ENCODE results near the gene STARD6. TPM values are rescaled to one million over a fixed set of nuclear protein-coding genes. Genes with fewer than 3 reads are reported as not detected.
A peak's percentile ranks its signal among the peaks of the same experiment; 100 is the strongest.
"Not testable (repeated sequence)": the region's sequence is repeated elsewhere in the genome, so short reads cannot be mapped to it uniquely, and the experiment has no call there.

Gene STARD6, protein sequence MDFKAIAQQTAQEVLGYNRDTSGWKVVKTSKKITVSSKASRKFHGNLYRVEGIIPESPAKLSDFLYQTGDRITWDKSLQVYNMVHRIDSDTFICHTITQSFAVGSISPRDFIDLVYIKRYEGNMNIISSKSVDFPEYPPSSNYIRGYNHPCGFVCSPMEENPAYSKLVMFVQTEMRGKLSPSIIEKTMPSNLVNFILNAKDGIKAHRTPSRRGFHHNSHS
- not detected in 2 replicates for total RNA-seq

DNA sequence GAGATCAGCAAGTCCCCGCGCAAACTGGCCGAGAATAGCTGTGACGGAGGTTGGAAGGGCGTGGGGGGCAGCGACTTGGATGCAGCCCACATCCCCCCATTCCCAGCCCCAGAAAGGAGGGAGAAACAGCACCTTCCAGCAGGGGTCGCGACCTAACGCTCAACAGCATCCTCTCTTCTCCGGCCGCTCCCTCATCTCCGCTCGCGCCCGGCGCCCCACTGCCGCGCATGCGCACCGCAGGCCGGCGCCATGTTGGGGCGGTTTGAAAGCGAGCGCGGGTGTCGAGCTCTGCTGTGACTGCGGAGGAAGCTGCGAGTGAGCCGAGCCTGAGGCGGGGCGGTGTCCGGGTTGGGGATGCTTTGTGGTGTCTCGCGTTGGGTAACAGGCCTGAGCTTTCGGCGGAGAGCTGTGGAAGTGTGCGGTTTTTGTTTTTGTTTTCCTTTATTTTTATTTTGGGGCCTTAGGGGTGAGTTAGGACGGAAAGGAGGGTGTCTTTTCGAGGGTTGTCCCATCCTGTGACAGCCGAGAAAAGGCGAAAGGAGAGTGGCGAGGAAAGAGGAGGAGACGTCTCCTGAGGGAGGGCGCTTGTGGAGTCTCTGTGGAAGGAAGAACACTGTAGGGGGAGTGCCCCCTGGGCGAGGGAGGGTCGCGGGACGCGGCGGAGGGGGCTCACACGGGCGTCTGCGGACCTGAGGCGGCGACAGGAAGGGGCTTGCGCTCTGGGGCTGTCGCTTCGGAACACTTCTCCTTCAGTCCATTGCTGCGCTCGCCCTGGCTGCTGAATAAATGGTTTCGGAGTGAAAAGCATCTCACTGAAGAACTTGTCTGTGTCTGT lies at the start of gene STARD6, which contains the start of gene C18orf54:
TSS of gene STARD6 (minus strand) at position 199 of the 835 bp plus-strand sequence. CDS start 3,285 bp downstream, outside the sequence.
TSS of gene C18orf54 (plus strand) at position 247 of the 835 bp plus-strand sequence. CDS start 2,667 bp downstream, outside the sequence.
- DNase-seq (ENCODE audit: extremely low read depth, low read depth, low spot score): no peak

DNA sequence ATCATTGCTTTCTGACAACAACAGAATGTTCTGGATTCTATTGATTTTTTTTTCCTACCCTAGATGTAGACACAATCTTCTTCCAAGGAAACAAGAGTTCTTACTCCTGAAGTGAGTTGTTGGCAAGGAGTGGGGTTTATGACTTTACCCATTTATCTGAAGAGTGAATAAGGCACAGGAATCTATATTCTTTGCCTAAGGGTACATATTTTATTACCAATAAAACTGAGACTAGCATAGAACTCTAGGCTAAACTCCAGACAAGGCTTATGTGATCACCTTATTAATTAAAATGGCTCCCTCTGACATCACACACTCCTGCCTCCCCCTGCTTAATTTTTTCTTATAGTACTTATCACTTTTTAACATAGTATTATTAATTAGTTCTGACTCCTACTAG lies 47.6 kb upstream of the STARD6 start:
- DNase-seq (ENCODE audit: extremely low read depth, low read depth, low spot score): no peak

DNA sequence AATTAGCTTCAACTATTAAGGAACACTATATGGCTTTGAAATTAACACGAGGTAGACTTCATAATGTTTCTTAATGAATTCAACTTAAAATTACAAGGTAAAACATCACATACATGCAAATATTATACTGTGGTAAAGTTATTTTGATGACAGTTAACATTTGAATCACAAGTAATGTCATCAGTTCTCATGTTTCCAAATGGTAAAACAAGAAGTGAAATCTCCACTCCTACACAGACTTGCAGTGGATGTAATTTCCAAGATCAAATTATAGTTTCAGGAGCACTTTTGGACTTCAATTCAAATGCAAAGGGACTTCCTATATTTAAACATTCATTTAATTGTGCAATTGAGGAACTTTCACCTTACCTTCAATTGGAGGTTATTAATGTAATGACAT lies 39.1 kb upstream of the STARD6 start:
- DNase-seq (ENCODE audit: extremely low read depth, low read depth, low spot score): no peak

DNA sequence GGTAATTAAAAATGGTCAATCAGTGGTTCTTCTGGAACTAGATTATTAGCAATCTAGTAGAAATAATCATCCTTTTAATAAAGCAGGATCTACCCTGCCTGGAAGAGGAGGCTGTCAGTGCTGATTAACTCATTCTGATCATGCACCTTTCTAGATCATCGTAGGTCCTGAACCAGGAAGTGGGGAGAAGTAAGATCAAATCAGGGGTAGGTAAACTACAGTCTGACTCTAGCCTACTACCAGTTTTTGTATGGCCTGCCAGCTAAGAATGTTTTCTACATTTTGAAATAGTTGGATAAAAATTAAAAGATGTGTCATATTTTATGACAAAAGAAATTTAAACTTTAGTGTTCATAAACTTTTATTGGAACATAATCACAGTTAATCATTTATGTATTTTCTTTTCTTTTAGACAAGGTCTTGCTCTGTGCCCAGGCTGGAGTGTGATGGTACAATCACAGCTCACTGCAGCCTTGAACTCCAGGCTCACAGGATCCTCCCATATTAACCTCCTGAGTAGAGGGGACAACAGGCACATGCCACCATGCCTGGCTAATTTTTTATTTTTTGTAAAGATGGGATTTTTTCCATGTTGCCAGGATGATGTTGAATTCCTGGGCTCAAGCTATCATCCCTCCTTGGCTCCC lies 36.1 kb upstream of the STARD6 start:
- no peak for DNase-seq (ENCODE audit: extremely low read depth, low read depth, low spot score)

DNA sequence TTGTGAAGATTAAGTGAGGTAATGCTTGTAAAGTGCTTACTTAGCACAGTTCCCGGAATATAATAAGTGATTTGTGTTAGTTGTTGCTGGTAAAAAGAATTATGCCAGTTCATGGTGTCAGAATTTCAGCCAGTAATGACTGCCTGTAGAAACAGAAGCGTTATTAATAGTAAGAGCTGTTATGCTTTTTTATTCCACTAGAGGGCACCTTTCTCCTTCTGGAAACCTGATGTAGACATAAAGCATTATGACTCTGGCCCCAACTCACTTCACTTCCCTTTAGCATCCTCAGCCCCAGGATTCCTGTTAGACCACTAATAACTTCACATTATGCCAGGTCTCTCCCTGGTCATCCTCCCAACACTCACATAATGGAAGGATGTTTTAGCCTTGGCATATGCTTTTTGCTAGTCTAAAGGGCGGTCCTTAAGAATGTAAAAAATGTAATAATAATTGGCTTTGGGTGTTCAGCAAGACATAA lies 34.9 kb upstream of the STARD6 start:
- DNase-seq (ENCODE audit: extremely low read depth, low read depth, low spot score): peak; percentile 81

DNA sequence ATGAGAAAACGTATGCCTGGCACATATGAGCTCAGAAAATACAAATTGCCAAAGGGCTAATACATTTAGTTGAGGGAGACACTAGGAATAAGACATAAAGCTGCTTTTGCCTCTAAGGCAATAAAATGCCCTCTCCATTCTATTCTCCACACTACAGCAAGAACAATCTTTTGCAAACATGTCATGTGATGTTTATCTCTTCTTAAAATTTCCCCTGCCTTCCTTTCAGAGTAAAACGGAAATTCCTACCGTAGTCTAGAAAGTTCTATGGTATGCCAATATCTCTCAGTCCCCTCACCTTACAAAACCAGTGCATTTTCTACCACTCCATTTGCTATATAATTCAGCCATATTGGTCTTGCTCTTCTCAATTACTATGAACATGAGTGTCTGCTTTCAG lies 33.2 kb upstream of the STARD6 start:
- no peak for DNase-seq (ENCODE audit: extremely low read depth, low read depth, low spot score)

DNA sequence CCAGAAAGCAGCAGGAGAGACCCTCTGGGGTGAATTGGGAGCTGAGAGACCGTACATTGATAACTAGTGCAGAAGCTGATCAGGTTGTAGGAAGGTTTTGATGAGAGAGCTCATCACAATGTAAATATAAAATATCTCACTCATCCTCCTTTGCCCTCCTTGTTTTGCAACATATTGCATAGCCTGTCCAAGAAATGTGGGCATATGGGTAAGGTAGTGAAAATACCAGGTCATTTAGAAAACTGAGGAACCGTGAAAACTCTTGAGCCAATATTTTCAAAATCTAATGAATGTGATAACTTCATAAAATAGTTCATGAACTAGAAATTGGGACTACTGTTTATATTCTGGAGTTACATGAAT lies 31.5 kb upstream of the STARD6 start:
- DNase-seq (ENCODE audit: extremely low read depth, low read depth, low spot score): no peak

DNA sequence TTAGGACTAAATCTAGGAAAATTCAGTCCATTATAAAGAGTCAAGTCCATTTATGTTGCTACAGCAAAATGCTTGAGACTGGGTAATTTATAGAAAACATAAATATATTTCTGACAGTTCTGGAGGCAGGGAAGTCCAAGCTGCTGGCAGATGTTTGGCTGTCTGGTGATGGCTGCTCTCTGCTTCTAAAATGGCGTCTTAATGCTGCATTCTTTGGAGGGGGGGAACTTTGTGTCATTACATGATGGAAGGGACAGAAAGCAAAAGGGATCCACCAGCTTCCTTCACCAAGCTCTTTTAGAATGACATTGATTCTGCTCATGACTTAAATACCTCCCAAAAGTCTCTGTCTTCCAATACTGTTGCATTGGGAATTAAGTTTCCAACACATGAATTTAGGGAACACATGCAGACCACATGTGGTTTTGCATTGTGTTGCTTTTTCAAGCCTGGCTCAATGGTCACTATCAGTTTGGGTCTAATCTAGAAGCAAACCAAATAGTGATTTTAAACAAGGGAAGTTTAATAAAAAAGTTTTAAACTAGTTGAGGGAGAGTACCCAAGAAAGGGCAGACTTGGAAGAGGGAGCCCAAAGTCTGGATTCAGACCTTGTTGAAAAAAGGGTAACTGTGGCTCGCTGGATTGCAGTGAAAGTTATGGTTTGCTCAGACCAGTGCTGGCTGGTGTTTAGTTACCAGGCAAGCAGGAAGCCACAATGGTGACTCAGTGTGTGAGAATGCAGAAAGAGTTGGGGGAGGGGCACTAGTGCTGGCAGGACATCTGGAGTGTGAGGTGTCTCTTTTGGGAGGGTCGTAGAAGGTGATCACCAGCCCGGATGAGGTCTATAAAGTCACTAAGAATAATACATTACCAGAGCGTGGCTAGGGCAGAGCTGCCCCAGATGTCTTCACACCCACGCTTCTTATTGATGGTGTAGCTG lies 30.8 kb upstream of the STARD6 start:
- peak; percentile 71 for DNase-seq (ENCODE audit: extremely low read depth, low read depth, low spot score)

DNA sequence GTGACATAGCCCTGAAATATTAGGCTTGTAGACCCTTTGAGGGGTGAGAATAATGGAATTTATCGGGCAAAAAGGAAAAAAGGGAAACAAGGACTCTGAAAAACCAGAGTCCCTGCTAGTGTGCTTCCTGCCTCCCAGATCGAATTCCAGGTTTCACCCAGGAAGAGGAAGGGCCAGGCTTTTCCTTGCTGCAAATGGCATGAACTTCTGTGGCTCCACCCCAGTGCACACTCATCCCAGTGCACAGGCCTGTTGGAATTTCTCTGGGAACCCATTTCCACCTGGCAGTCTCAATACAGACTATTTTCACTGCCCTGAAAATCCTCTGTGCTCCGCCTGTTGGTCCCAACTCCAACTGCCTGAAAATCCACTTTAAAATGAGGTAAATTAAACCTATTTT lies 30.0 kb upstream of the STARD6 start:
- DNase-seq (ENCODE audit: extremely low read depth, low read depth, low spot score): no peak

DNA sequence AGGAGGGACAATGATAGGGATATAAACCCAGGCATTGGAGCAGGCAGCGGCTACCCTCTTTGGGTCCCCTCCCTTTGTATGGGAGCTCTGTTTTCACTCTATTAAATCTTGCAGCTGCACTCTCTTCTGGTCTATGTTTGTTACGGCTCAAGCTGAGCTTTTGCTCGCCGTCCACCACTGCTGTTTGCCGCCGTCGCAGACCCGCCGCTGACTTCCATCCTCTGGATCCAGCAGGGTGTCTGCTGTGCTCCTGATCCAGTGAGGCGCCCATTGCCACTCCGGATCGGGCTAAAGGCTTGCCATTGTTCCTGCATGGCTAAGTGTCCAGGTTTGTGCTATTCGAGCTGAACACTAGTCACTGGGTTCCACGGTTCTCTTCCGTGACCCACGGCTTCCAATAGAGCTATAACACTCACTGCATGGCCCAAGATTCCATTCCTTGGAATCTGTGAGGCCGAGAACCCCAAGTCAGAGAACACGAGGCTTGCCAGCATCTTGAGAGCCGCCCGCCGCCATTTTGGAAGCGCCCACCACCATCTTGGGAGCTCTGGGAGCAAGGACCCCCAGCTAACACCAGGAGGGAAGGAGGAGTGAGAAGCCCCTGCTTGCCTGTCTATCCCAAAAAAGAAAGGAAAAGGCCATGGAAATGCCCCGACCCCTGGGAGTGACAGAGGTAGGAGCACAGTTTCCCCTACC lies 29.3 kb upstream of the STARD6 start:
- not testable (repeated sequence) for DNase-seq (ENCODE audit: extremely low read depth, low read depth, low spot score)

DNA sequence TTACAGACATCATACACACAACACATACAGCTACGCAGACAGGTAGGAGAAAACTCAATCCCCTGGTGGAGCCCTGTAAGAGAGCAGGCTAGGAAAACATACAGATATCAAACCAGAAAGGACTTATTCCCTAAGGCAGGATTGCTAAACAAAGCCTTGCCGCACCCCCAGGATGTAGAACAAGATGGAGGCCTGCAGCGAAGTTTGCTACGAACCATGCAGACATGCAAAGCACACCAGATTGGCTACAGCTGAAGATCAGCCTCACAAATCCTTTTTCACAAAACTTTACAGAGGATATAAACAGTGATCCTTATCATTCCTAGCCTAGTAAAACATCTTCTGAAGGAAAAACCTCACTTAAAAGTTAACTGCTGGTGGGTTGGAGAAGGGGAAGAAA lies 28.4 kb upstream of the STARD6 start:
- DNase-seq (ENCODE audit: extremely low read depth, low read depth, low spot score): no peak

DNA sequence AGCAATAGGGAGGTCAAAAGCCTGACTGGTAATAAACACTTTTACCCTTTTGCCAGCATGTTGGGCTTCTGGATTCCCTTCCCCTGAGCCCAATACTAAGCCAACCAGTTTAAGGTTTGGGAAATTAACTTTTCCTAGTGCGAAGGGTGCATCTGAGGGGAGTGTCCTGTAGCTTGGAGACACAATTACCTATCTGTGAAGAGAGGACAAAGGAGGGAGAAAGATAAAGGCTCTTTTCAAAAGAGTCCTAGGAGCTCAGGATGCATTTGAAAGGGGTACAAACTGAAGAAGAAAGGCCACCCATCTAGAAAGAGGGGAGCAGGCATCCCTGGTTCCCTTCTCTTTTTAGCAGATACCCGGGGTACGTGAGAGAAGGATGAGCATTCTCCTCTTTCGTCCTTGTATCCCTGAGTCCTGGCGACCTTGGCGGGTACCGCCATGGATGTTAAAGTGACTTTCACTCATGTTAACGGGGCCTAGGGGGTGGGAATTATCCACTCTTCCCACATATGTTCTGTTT lies 25.1 kb upstream of the STARD6 start:
- DNase-seq (ENCODE audit: extremely low read depth, low read depth, low spot score): no peak

DNA sequence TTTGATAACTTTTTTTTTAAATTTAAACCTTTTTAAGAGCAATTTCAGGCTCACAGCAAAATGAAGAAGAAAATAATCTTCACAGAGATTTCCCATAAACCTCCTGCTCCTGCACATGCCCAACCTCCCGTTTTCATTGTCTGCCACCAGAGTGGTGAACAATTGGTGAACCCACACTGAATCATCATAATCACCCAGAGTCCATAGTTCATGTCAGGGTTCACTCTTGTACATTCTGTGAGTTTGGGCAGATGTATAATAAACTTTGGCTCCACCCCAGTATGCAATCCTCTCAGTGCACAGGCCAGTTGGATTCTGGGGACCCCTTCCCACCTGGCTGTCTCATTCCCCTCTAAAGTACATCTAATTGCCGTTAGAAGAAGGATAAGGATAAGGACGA lies 24.4 kb upstream of the STARD6 start:
- DNase-seq (ENCODE audit: extremely low read depth, low read depth, low spot score): no peak

DNA sequence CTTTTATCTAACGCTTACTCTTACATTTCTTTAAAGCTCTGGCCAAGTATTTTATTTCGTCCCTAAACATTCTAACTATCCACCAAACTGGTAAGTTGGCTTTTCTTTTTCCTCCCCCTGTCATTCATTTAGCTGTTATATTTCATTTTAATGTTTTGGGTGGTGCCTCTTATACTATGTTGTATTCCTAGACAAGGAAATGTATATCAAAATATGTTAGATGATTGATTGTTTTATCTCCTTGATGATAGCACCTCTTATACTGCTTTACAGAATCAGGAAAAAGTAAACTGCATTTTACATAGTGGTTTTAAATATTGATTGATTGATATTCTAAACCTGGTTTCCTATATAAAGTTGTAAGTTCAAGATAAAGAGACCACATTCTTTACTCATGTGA lies 24.0 kb upstream of the STARD6 start:
- DNase-seq (ENCODE audit: extremely low read depth, low read depth, low spot score): no peak

DNA sequence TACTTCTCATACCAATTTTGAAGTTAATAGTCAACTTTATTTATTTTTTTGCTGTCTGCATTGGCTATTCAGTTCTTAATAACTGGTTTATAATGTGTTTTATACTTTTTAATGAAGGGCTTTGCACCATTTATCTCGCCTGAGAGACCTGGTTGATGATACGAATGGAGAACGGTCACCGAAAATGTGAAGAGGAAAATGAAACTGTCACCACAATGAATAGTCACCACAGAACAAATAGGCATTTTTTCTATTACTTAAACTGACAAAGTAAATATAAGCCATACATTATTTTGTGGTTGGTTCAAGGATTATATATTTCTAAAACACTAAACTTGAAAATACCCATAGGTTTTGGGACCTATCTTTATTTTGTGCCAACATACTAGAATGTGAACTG lies 20.4 kb upstream of the STARD6 start:
- no peak for DNase-seq (ENCODE audit: extremely low read depth, low read depth, low spot score)

DNA sequence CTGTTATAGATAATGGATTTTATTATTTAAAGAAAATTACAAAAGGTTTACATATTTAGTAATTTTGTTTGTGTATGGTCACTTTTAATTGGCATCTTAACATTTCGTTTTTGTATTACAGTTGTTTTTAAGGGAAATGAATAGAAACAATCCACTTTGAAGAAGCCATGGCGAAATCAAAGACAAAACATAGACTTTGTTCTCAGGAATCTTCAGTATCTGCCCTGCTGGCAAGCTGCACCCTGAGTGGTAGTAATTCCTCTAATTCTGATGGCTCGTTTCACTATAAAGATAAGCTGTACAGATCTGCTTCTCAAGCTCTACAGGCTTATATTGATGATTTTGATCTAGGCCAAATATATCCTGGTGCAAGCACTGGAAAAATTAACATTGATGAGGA lies 2.7 kb upstream of the STARD6 start:
- DNase-seq (ENCODE audit: extremely low read depth, low read depth, low spot score): no peak

DNA sequence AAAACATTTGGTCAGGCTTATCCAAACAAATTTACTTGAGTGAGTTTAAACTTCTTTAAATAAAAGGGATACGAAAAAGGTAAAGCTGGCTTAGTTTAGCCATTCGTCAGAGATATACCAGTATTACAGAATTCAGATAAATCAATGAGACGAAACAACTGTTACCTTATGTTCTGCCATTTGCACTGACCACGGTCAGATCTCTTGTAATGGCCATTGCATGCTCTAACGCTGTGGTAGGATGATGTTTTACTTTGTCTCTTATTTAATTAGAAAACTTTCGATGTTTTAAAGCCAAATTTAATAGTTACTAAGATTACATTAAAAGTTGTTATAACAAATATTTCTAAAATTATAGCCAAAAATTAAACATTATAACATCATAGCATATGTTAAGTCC lies 1.6 kb upstream of the STARD6 start:
- DNase-seq (ENCODE audit: extremely low read depth, low read depth, low spot score): no peak

DNA sequence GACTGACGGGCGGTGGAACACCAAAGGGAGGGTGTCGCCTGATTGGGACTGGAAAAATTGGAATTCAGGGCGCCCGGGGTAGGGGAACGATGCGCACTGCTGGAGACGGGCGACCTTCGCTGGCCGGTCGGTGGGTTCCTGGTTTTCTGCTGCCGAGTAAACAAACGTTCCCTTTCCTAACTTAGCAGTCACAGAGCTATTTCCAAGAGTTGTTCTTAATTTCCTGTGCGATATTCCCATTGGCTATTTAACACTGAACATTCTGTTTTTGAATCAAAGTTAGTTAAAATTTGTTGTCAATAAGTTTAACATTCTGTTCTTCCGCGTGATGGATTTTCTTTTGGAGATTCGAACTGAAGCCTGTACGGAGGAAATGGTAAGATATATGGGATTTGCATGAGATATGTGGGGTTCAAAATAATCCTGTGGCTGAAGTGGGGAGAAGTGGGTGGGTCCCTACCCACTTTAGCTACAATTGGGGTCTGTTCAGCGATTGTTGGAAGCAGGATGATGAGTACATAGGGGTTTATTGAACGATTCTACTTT lies 910 bp upstream of the STARD6 start:
- no peak for DNase-seq (ENCODE audit: extremely low read depth, low read depth, low spot score)

DNA sequence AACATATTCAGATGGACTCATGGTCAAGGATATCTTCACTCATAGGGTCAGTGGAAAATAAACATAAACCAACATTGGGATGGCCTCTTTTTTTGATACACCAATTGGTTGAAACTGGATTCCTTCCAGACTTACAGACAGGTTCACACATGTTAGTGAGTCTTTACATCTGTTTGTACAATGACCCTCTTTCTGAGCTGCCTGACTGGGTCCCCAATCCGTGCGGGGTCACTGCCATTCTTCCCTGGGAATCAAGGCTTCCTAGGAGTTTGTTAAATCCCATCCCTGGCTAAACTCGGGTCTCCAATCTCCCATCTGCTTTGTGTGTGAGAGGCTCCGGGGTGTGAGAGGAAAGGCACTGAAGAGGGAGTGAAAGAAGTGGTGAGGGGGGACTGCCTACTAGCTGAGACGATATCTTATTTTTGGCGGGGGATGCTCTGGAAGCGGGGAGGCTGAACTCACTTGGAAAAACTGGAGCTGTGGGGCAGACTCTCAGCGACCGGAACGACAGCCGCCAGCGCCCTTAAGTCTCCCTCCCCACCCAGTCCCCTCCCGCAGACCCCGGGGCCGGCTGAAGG lies 487 bp downstream of the STARD6 start:
- DNase-seq (ENCODE audit: extremely low read depth, low read depth, low spot score): no peak
